G401 (cell line): ENCODE measurements around the gene PPM1N. TPM values are rescaled to one million over a fixed set of nuclear protein-coding genes. Genes with fewer than 3 reads are reported as not detected.

Experiments used
- DNase-seq: peaks from one replicate; pipeline ENCODE4 v3.0.0-alpha.2; 2015; ENCODE audit warnings: low spot score
- in situ Hi-C: cut with HindIII; loops from 2 replicates; pipeline ENCODE4 v1.10.0; 2016; ENCODE audit warnings: low sequenced_read_pairs, mixed read lengths
- total RNA-seq: library from RNA; depleted of rRNA; stranded (reverse); fragments of >200 nt; shearing (Covaris generic); gene quantifications from 2 replicates; pipeline ENCODE4 v1.2.3, GENCODE V29; 2014; rRNA removed

The PPM1N gene
- total RNA-seq, 1 experiment from 2014 or later, result 3.3 TPM

- in situ Hi-C loops, result no loop called here
- DNase-seq, result peak; percentile 95
Measured at GRCh38 chr19:45523642-45524256, 25.5 kb downstream of the PPM1N start.

DNA sequence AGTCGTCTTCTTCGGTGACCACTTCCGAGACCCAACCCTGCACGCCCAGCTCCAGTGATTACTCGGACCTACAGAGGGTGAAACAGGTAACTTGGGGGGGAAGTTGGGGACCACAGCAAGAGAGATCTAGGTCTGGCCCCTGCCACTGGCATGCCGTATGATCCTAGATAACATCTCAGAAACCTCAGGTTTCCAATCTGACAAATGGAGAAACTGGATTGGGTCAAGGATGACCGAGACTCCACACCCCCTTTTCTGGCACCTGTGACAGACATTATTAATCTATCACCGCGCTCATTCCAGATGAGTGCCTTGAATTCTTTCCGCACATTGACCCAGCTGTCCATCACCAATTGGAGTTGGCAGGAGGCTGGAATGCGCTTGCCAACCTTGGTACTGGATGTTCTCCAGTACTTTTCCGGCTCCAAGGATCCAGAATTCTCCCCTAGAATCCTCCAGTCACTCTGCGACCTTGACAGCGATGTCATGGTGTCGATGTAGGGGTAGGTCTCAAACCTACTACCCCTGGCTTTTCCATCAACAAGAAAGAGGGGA, 26.4 kb downstream of the PPM1N start:
- no peak for DNase-seq
- in situ Hi-C loops, result no loop called here

- in situ Hi-C loops, result no loop called here
- peak; percentile 70 for DNase-seq
Measured at GRCh38 chr19:45526143-45526542, 27.9 kb downstream of the PPM1N start.

DNA sequence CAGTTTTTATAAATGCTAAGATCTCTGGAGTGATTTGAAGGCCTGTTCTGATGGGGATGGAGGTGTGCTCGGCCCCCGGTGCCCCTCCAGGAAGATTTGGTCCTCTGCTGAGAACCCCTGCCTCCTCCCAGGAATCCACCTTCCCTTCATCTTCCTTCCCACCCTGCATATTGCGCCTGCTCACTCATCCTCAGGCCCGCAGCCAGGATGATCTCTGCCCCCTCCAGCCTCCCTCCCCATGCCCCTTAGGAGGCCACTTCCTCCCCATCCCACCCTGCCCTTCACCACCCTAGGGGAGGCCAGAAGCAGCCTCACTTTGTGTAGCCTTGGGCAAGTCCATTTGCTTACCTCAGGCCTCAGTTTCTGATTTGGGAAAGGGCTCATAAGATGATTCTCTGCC, 28.7 kb downstream of the PPM1N start:
- in situ Hi-C loops, result no loop called here
- no peak for DNase-seq

- no peak for DNase-seq
- in situ Hi-C loops, result no loop called here
Measured at GRCh38 chr19:45527731-45528130, 29.5 kb downstream of the PPM1N start.

GRCh38 chr19:45528149-45528743, 30.0 kb downstream of the PPM1N start:
- in situ Hi-C loops, result no loop called here
- DNase-seq, result peak; percentile 50

DNA sequence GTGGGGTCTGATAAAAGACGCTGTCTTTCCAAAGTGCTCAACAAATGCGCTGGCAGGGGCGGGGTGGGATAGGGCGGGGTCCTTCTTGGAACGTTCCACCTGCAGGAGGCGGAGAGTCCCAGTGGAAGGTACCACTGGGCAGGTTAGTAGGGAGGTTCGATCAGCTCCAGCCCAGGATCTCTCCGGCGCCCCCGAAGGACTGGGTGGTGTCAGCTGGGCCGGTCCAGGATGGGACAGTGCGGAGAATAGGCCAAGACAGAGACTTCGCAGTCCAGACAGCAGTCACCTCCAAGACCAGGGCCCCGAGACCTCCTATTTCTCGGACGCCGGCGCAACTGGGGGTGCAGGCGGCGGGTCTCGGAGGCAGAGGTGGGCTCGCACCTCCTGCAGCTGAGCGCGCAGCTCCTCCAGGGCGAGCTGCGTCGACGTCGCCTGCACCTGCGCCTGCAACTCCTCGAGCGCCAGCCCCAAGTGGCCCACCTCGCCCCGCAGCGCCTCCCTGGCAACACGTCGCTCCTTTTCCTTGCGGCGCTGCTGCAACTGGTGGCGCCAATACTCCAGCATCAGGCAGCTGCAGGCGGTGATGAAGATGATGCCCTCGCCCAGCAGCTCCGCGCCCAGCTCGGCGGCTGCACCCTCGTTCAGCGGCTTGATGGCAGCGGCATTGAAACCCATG, 30.6 kb downstream of the PPM1N start:
- peak; percentile 89 for DNase-seq
- in situ Hi-C loops, result no loop called here

GRCh38 chr19:45529420-45529785, 31.2 kb downstream of the PPM1N start:
- in situ Hi-C loops, result no loop called here
- no peak for DNase-seq

GRCh38 chr19:45531349-45531748, 33.1 kb downstream of the PPM1N start:
- in situ Hi-C loops, result no loop called here
- no peak for DNase-seq

GRCh38 chr19:45539459-45539858, 41.2 kb downstream of the PPM1N start:
- DNase-seq, result no peak
- in situ Hi-C loops, result no loop called here

GRCh38 chr19:45542234-45542668, 44.0 kb downstream of the PPM1N start:
- in situ Hi-C loops, result no loop called here
- no peak for DNase-seq

GRCh38 chr19:45547211-45547770, 49.0 kb downstream of the PPM1N start:
- no peak for DNase-seq
- in situ Hi-C loops, result no loop called here

- no peak for DNase-seq
- in situ Hi-C loops, result no loop called here
Measured at GRCh38 chr19:45547965-45548609, 49.8 kb downstream of the PPM1N start.

Other genes with a start within 250 kb of the PPM1N start
- gene MARK4, start 247.2 kb upstream of the PPM1N start, total RNA-seq, result 19.2 and 23.6 TPM in 2 replicates
- gene CKM, start 175.6 kb upstream of the PPM1N start, total RNA-seq, result 8.1 and 9.7 TPM in 2 replicates
- gene KLC3, start 157.7 kb upstream of the PPM1N start, total RNA-seq, result 9.7 and 18.6 TPM in 2 replicates
- 60.2 and 60.6 TPM in 2 replicates for gene ERCC2, start 127.9 kb upstream of the PPM1N start, total RNA-seq
- 3.6 and 21.0 TPM in 2 replicates for gene PPP1R13L, start 93.4 kb upstream of the PPM1N start, total RNA-seq
- gene POLR1G, start 91.8 kb upstream of the PPM1N start, total RNA-seq, result 28.4 and 32.3 TPM in 2 replicates
- 115 and 130 TPM in 2 replicates for gene ERCC1, start 74.5 kb upstream of the PPM1N start, total RNA-seq
- 0.31 and 1.5 TPM in 2 replicates for gene FOSB, start 30.4 kb upstream of the PPM1N start, total RNA-seq
- gene RTN2, start 1.4 kb upstream of the PPM1N start, total RNA-seq, result 17.0 and 22.0 TPM in 2 replicates
- gene VASP, start 9.0 kb downstream of the PPM1N start, total RNA-seq, result 106 and 122 TPM in 2 replicates
- gene OPA3, start 86.4 kb downstream of the PPM1N start, total RNA-seq, result 6.3 and 14.4 TPM in 2 replicates
- 0.14 TPM in 1 of 2 replicates, not detected in the other for gene GPR4, start 103.8 kb downstream of the PPM1N start, total RNA-seq
- gene EML2, start 141.0 kb downstream of the PPM1N start, total RNA-seq, result 34.5 and 52.9 TPM in 2 replicates
- 4.2 and 8.0 TPM in 2 replicates for gene GIPR, start 169.8 kb downstream of the PPM1N start, total RNA-seq
- 394 and 514 TPM in 2 replicates for gene SNRPD2, start 193.5 kb downstream of the PPM1N start, total RNA-seq
- gene QPCTL, start 194.2 kb downstream of the PPM1N start, total RNA-seq, result 28.5 and 32.9 TPM in 2 replicates
- gene FBXO46, start 232.5 kb downstream of the PPM1N start, total RNA-seq, result 15.1 and 29.5 TPM in 2 replicates
- not detected in 2 replicates for gene MEIOSIN, start 235.0 kb downstream of the PPM1N start, total RNA-seq